Measurements from ENCODE around the gene HECTD4.

DNA sequence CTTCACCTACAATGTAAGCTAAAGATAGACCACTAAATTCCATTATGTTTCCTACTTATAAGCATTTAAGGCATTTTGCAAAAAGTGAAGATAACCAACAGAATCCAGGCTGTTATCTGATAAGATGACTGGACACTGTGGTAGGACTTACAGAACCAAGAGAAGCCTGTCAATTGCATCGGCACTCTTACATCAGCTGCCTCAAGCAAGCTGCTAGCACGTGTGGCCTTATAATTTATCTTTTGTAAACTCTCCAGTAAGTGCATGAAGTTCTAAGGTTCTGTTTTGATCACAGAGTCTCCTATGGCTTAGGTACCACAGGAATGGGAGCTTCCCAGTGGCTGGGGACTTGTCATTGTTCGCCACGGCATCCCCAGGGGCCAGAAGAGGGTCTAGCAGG, 168.2 kb downstream of the HECTD4 start:
- TF ChIP-seq, protein P1, sequence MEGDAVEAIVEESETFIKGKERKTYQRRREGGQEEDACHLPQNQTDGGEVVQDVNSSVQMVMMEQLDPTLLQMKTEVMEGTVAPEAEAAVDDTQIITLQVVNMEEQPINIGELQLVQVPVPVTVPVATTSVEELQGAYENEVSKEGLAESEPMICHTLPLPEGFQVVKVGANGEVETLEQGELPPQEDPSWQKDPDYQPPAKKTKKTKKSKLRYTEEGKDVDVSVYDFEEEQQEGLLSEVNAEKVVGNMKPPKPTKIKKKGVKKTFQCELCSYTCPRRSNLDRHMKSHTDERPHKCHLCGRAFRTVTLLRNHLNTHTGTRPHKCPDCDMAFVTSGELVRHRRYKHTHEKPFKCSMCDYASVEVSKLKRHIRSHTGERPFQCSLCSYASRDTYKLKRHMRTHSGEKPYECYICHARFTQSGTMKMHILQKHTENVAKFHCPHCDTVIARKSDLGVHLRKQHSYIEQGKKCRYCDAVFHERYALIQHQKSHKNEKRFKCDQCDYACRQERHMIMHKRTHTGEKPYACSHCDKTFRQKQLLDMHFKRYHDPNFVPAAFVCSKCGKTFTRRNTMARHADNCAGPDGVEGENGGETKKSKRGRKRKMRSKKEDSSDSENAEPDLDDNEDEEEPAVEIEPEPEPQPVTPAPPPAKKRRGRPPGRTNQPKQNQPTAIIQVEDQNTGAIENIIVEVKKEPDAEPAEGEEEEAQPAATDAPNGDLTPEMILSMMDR (conservative IDR thresholded peaks at IDR 0.05), result no peak
- TF ChIP-seq EZH2 (IDR thresholded peaks at IDR 0.05; ENCODE audit: low read depth), result no peak

Measured in PC-9 (cell line).